ENCODE data around the gene CLDN4.

GRCh38 chr7:73823873-73824592, 6.8 kb upstream of the CLDN4 start:
- TF ChIP-seq CTCF (IDR thresholded peaks at IDR 0.05; ENCODE audit: low read depth, low read length): no peak
- no peak for TF ChIP-seq POLR2A (IDR thresholded peaks at IDR 0.05; ENCODE audit: extremely low read depth, insufficient read length)

Measured in NB4 (cell line).